Stimulated activated CD4-positive, alpha-beta T cell treated with anti-CD3 and anti-CD28 coated beads, Interleukin-12 subunit alpha, Interleukin-12 subunit beta, amount 100 ng/mL, for 48 hours (primary cell): Measurements from ENCODE around the gene MDN1.
"Not testable (repeated sequence)": the region's sequence is repeated elsewhere in the genome, so short reads cannot be mapped to it uniquely, and the experiment has no call there.

Experiments
- DNase-seq, 3 donors: peaks; one replicate each; pipeline ENCODE4 v3.0.0-alpha.2; 2020; ENCODE audit warnings: low read depth in 2 of 3, low spot score in 1 of 3

Gene MDN1, protein sequence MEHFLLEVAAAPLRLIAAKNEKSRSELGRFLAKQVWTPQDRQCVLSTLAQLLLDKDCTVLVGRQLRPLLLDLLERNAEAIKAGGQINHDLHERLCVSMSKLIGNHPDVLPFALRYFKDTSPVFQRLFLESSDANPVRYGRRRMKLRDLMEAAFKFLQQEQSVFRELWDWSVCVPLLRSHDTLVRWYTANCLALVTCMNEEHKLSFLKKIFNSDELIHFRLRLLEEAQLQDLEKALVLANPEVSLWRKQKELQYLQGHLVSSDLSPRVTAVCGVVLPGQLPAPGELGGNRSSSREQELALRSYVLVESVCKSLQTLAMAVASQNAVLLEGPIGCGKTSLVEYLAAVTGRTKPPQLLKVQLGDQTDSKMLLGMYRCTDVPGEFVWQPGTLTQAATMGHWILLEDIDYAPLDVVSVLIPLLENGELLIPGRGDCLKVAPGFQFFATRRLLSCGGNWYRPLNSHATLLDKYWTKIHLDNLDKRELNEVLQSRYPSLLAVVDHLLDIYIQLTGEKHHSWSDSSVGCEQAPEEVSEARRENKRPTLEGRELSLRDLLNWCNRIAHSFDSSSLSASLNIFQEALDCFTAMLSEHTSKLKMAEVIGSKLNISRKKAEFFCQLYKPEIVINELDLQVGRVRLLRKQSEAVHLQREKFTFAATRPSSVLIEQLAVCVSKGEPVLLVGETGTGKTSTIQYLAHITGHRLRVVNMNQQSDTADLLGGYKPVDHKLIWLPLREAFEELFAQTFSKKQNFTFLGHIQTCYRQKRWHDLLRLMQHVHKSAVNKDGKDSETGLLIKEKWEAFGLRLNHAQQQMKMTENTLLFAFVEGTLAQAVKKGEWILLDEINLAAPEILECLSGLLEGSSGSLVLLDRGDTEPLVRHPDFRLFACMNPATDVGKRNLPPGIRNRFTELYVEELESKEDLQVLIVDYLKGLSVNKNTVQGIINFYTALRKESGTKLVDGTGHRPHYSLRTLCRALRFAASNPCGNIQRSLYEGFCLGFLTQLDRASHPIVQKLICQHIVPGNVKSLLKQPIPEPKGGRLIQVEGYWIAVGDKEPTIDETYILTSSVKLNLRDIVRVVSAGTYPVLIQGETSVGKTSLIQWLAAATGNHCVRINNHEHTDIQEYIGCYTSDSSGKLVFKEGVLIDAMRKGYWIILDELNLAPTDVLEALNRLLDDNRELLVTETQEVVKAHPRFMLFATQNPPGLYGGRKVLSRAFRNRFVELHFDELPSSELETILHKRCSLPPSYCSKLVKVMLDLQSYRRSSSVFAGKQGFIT (N-terminal part only)

DNA sequence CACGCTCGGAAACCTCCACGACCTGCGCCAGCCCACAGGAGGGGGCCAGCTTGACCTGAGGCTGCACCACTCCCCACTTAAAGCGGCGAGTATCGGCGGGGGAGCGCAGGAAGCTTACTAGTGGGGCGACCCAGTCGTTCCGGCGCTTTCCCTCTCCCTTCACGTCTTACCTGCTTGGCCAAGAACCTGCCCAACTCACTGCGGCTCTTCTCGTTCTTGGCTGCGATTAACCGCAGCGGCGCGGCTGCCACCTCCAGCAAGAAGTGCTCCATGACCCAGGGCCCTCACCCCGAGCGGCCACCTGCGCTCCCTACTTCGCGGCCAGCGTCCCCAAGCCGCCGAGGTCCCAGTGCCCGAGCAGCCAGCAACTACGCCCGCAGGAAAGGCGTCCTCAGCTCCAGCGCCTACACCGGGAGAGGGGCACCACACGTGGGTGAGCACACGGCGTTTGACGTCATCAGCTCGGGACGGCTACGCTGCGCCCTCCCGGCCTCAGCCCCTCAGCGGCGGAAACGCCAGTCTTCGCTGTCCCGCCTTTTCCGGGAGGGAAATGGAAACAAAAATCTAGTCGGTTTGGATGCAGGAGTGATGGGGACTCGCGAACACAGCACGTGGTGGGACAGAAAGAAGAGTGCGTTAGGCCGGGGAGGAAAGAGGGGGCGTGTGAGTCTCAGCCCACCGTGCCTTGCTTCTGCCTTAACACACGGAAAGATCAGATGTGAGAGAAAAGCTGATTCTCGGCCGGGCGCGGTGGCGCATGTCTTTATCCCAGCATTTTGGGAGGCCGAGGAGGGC, at the start of gene MDN1:
TSS of gene MDN1 (minus strand) at position 459 of the 795 bp plus-strand sequence. CDS start at position 272, 187 bp downstream.
- DNase-seq = peak; percentile 87 to 89 (median 88)

DNA sequence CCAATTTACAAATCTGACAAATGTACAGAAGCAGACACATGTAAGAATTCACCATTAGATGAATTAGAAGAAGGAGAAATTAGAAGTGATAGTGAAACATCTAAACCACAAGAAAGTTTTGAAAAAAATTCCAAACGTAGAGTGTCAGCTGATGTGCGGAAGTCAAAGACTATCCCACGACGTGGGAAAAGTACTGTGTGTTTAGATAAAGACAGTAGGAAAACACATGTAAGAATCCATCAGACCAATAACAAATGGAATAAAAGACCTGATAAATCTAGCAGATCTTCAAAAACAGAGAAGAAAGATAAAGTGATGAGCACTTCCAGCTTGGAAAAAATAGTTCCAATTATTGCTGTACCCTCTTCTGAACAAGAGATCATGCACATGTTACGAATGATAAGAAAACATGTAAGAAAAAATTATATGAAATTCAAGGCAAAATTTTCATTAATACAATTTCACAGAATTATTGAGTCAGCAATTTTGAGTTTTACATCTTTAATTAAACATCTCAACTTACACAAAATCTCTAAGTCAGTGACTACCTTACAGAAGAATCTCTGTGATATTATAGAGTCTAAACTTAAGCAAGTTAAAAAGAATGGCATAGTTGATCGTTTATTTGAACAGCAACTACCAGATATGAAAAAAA, 46.6 kb upstream of the MDN1 start:
- DNase-seq = no peak

DNA sequence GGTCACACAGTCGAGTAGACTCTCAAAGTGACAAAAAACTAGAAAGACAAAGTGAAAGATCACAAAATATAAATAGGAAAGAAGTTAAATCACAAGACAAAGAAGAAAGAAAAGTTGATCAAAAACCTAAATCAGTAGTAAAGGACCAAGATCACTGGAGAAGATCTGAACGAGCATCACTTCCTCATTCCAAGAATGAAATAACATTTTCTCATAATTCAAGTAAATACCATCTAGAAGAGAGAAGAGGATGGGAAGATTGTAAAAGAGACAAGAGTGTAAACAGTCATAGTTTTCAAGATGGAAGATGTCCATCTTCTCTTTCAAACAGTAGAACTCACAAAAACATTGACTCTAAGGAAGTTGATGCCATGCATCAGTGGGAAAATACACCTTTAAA, 43.1 kb upstream of the MDN1 start:
- no peak for DNase-seq

DNA sequence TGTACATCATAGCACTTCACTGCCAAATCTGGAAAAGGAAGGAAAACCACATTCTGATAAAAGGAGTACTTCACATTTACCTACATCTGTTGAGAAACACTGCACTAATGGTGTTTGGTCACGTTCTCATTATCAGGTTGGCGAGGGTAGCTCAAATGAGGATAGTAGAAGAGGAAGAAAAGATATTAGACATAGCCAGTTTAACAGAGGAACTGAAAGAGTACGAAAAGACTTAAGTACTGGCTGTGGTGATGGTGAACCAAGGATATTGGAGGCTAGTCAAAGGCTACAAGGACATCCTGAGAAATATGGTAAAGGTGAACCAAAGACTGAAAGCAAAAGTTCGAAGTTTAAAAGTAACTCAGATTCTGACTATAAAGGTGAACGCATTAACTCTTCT, 42.7 kb upstream of the MDN1 start:
- DNase-seq = no peak

DNA sequence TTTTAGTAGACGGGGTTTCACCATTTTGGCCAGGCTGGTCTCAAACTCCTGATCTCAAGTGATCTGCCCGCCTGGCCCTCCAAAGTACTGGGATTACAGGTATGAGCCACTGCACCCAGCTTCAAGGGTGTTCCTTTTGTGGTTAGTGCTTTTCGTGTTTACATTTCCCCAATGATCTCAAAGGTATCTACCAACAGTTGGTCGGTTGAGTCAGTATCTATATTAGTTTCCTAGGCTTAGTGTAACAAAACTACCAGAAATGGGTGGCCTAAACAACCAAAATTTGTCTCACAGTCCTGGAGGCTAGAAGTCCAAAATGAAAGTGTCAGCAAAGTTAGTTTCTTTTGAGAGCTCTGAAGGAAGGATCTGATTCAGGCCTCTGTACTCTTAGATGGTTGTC, 40.1 kb upstream of the MDN1 start:
- no peak for DNase-seq

DNA sequence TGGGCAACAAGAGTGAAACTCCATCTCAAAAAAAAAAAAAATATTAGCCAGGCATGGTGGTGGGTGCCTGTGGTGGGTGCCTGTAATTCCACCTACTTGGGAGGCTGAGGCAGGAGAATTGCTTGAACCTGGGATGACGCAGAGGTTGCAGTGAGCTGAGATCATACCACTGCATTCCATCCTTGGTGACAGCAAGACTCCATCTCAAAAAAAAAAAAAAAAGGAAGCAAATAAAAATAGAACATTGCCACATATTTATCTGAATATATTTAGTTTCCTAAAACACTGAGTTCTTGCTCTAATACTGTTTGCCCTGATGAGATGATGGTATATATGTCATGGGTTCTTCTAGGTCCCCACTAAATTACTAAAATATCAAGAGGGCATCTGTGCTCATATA, 38.4 kb upstream of the MDN1 start:
- DNase-seq = no peak

DNA sequence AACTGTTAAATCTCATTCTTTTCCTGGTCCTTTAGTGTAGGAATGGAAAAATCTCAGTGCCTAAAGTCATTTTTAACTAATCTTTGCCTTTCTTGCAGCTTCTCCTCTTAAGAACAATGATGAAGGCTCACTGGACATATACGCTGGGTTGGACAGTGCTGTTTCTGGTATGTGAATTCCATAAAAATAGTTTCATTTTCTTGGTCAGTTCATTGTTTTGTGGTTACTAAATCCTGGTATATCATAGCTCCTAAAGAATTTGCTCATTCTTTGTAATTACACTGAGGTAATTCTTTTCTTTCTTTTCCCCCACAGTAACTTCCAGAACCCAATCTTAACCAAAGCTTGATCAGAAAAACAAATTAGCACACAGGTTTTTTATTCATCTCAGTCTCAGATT, 33.5 kb upstream of the MDN1 start:
- no peak for DNase-seq

DNA sequence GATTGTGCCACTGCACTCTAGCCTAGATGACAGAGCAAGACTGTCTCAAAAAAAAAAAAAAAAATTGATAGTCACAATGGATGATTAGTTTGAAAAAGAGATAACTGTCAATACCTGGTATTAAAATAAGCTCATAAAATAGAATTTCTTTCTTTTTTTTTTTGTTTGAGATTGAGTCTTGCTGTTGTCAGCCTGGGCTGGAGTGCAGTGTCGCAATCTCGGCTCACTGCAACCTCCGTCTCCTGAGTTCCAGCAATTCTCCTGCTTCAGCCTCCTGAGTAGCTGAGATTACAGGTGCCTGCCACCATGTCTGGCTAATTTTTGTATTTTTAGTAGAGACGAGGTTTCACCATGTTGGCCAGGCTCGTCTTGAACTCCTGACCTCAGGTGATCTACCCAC, 27.9 kb upstream of the MDN1 start:
- not testable (repeated sequence) for DNase-seq

DNA sequence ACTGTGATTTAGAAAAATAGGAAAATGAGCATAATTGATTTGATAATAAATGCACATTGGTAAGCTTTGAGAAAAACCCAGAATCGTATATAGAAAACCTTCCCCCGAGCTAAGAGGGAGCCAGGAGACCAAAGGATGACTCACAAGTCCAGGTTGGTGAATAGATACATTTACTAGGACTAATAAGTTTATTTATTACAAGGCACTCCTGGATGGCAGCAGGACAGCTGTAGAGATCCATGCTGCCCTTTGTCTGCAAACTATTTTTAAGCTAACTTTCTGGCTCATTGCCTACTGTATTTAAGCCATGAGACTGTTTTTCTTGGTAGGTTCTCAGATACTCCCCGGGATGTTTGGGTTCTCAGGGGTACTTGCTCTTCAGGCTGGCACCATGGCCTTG, 23.5 kb upstream of the MDN1 start:
- no peak for DNase-seq

DNA sequence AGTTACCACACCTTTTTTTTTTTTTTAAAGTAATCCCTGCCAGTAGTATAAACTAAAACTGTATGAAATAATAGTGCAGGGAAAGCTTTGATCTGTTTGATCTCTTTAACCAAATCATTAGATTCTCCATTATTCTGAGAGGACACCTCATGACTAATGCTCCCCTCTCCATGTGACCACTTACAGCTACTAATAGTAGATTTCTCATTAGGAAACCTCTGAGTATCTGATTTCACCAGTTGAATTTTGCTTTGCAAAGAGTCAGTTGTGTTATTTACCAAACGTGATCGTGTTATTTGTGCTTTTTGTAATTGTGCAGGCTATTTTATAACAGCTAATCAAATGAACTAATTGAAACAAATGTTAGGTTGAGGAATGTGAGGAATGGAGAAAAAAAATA, 22.6 kb upstream of the MDN1 start:
- no peak for DNase-seq

DNA sequence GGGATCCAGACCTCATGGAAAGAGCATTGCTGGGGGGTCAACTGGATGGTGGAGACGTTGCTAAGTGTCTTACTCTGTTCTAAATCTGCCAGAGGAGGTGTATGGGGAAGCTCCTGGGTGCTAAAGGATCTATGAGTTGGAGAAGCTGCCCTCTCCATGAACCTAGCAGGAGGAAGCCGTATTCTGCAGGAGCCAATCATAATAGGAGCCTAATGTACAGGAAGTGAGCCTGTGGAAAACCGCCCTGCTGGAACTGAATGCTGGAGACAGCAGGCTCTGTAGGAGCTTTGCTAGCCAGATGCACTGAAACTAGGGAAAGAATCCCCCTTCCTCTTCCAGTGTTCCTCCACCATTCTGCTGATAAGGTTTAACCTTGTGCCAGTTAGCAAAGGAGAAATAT, 20.9 kb upstream of the MDN1 start:
- no peak for DNase-seq

DNA sequence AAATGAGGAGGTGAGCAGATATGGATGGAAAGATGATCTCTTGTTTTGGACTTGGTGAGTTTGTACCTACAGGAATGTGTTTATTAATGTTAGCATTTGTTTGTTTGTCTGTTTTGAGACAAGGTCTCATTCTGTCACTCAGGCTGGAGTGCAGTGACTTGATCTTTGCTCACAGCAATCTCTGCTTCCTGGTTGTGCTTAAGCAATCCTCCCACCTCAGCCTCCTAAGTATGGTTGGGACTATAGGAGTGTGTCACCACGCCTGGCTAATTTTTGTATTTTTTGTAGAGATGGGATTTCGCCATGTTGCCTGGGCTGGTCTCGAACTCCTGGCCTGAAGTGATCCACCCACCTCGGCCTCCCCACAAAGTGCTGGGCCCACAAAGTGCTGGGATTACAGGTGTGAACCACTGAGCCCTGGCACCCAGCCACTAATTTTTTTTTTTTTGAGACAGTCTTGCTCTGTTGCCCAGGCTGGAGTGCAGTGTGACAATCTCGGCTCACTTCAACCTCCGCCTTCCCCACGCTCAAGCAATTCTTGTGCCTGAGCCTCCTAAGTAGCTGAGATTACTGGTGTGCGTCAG, 17.1 kb upstream of the MDN1 start:
- no peak for DNase-seq

DNA sequence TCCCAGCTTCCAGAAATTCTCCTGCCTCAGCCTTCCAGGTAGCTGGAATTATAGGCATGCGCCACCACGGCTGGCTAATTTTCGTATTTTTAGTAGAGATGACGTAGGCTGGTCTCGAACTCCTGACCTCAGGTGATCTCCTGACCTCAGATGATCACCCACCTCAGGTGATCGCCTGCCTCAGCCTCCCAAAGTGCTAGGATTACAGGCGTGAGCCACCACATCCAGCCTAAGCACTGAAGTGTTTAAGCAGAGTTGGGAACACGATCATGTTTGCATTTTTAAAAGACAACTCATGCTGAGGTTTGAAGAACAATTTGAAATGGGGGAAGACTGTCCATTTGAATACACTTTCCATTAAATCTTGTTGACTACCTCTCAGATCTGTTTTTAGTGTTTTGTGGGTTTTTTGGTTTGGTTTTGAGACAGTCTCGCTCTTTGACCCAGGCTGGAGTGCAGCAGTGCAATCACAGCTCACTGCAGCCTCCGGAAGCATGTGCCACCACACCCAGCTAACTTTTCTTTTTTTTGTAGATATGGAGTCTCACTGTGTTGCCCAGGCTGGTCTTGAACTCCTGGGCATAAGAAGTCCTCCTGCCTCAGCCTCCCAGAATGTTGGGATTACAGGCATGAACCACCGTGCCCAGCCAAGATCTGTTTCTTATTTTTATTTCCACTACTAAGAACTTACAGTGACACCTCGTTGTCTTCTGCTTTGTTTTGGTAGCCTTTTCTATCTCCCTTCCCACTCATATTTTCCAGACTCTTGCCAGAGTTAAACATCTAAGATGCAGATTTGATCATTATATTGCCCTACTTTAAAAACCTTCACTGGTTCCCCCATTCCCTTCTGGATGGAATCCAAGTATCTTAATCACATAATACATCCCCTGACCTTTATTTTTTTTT, 15.5 kb upstream of the MDN1 start:
- DNase-seq = peak in 2 of 3 donors; percentile 34 to 47

DNA sequence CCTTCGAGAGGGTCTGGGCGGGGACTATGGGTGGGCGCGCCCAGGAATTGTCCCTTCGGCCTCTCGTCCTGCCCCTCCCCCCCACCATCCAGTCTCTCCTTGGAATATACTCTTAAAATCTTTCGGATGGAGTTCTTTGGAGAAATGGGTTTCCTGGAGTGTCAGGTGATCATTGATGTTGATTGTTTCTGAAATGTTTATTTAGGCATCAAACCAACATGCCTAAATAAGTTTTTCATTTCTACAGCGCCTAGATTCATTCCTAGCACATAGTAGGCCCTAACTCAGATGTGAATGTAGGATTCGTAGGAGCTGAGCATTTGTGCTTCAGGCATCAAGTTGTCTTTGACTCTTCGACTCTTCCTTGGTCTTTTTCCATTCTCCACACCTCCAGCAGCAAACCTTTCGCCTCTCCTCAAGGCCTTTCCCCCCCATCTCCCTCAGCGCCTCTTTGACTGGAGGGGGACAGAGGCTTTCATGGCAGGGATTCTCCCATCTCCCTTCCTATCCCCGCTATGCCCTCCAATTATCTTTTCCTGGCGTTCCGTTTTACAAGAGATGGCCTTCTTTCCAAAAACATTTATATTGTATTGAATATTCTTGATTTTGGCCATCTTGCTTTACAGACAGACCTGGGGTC, 10.7 kb upstream of the MDN1 start:
- no peak for DNase-seq

DNA sequence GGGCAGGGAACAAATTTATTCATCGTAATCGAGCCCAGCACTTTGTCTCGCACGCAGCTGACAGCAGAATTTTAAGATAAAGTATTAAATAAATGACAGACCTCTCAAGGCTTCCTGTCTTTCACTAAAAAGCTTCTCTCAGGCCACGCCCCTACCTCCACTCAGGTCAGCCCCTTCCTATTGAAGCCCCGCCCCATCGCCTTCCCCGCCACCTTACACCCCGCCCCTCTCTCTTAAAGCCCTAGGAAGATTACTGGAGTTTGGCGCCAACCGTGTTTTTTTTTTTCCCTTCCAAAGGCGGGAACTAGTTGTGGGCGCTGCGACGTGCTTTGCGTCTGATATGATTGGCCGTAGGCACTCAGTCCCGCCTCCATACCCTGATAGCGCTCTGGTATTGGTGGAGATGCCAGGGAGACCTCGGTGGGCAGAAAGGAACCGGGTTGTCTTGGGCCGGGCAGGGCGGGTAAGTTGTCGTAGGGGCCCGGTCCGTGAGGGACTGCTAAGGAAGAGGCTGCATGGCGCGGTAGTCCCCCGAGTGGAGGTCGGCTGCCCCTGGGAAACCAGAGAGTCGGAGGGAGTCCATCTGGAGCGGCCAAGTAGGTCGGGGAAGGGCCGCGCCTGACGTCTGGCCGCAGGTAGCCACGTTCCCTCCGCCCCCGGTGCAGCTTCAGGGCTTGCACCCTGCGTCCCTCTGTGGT, 10.0 kb upstream of the MDN1 start, which contains the start of gene CASP8AP2:
TSS of gene CASP8AP2 (plus strand) at position 409 of the 698 bp plus-strand sequence.
- peak; percentile 91 to 93 (median 92) for DNase-seq

DNA sequence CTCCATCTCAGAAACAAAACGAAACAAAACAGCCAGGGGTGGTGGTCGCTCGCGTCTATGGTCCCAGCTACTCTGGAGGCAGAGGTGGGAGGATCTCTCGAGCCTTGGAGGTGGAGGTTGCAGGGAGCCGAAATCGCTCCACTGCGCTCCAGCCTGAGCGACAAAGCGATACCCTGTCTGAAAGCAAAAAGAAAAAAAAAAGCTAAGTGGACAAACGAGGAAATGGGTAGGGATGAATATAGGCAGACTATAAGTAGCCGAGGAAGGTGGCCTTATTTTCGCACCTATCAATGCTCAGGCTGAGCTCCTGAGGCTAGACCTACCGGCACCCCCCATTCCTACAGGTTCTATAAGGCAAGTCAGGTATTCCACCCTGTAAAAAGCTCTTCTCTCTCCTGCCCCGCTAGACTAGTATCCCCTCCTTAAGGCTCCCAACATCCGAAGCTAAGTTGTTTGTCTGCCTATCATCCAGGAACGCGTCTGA, 9.4 kb upstream of the MDN1 start:
- DNase-seq = no peak

DNA sequence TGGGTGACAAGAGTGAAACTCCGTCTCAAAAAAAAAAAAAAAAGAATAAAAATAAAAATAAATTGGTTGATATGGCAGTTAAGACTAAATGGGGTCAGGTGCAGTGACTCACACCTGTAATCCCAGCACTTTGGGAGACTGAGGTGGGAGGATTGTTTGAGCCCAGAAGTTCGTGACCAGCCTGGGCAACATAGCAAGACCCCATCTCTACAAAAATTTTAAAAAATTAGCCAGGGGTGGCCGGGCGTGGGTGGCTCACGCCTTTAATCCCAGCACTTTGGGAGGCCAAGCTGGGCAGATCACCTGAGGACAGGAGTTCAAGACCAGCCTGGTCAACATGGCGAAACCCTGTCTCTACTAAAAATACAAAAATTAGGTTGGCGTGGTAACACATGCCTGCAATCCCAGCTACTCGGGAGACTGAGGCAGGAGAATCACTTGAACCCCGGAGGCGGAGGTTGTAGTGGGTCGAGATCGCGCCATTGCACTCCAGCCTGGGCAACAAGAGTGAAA, 8.9 kb upstream of the MDN1 start:
- DNase-seq = not testable (repeated sequence)
